Measurements from ENCODE around the gene VWDE. TPM values are rescaled to one million over a fixed set of nuclear protein-coding genes. Genes with fewer than 3 reads are reported as not detected.
"Not testable (repeated sequence)": the region's sequence is repeated elsewhere in the genome, so short reads cannot be mapped to it uniquely, and the experiment has no call there.

The VWDE gene
- total and polyA plus RNA-seq, 10 of the 15 experiments (the other 5 are each of a cell fraction or from before 2014, with no cell fraction given), result 0.74 to 2.1 (median 1.3) TPM

- TF ChIP-seq, protein P1, sequence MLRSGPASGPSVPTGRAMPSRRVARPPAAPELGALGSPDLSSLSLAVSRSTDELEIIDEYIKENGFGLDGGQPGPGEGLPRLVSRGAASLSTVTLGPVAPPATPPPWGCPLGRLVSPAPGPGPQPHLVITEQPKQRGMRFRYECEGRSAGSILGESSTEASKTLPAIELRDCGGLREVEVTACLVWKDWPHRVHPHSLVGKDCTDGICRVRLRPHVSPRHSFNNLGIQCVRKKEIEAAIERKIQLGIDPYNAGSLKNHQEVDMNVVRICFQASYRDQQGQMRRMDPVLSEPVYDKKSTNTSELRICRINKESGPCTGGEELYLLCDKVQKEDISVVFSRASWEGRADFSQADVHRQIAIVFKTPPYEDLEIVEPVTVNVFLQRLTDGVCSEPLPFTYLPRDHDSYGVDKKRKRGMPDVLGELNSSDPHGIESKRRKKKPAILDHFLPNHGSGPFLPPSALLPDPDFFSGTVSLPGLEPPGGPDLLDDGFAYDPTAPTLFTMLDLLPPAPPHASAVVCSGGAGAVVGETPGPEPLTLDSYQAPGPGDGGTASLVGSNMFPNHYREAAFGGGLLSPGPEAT (IDR thresholded peaks at IDR 0.05; ENCODE audit: low read depth), result no peak
- TF ChIP-seq TARDBP (IDR thresholded peaks at IDR 0.05; ENCODE audit: borderline replicate concordance) (no peak), FOS (IDR thresholded peaks at IDR 0.05; ENCODE audit: borderline replicate concordance, extremely low read depth, insufficient read length) (no peak)
- TF ChIP-seq, protein P2, sequence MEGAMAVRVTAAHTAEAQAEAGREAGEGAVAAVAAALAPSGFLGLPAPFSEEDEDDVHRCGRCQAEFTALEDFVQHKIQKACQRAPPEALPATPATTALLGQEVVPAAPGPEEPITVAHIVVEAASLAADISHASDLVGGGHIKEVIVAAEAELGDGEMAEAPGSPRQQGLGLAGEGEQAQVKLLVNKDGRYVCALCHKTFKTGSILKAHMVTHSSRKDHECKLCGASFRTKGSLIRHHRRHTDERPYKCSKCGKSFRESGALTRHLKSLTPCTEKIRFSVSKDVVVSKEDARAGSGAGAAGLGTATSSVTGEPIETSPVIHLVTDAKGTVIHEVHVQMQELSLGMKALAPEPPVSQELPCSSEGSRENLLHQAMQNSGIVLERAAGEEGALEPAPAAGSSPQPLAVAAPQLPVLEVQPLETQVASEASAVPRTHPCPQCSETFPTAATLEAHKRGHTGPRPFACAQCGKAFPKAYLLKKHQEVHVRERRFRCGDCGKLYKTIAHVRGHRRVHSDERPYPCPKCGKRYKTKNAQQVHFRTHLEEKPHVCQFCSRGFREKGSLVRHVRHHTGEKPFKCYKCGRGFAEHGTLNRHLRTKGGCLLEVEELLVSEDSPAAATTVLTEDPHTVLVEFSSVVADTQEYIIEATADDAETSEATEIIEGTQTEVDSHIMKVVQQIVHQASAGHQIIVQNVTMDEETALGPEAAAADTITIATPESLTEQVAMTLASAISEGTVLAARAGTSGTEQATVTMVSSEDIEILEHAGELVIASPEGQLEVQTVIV (IDR thresholded peaks at IDR 0.05; ENCODE audit: borderline replicate concordance, partially characterized antibody), result no peak
Observed at GRCh38 chr7:12398186-12398585, 5.5 kb downstream of the VWDE start (continued).

DNA sequence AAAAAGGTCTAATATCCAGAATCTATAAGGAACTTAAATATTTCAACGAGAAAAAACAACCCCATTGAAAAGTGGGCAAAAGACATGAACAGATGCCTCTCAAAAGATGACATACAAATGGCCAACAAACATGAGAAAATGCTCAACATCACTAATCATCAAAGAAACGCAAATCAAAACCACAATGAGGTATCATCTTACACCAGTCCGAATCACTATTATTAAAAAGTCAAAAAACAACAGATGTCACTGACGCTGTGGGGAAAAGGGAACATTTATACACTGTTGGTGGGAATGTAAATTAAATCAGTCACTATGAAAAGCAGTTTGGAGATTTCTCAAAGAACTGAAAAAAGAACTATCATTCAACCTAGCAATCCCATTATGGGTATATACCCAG, 6.0 kb downstream of the VWDE start:
- intact Hi-C loops (cut with micrococcal nuclease; ENCODE audit: unreplicated experiment) (no loop called here), in situ Hi-C loops (cut with MboI) (no loop called here)
- Histone ChIP-seq H3K4me3 (no peak overlapping the region), H3K36me3 (ENCODE audit: control insufficient read depth in 2 of 2, insufficient read depth in 2 of 2, low read length in 1 of 2) (no peaks in the 10 kb centered on the region), H3K9ac (ENCODE audit: control insufficient read depth, insufficient read depth, low read length) (no peak overlapping the region), H3K9me3 (replicated peaks; ENCODE audit: control insufficient read depth, insufficient read depth, low read length) (no peaks in the 10 kb centered on the region), H3K27ac (ENCODE audit: control insufficient read depth, insufficient read depth) (no peak overlapping the region), H3K4me1 (ENCODE audit: control insufficient read depth, insufficient read depth, low read length) (no peaks in the 10 kb centered on the region), H4K20me1 (ENCODE audit: control insufficient read depth, insufficient read depth) (no peaks in the 10 kb centered on the region), H3K4me2 (ENCODE audit: control insufficient read depth, insufficient read depth) (no peak overlapping the region), H2AFZ (ENCODE audit: control insufficient read depth, low read depth, low read length) (no peak overlapping the region), H3K79me2 (ENCODE audit: control insufficient read depth, insufficient read depth, low read length) (no peaks in the 10 kb centered on the region), H3K27me3 (replicated peaks in 1 of 2; ENCODE audit: control insufficient read depth in 2 of 2, insufficient read depth in 2 of 2, low read length in 1 of 2) (peaks cover 0 to 2% of the 10 kb centered on the region in 2 experiments; a peak in 1 of 4 replicates)
- CTCF ChIA-PET, result no interaction called here
- WGBS (ENCODE audit: insufficient coverage, insufficient replicate concordance, low lambda C conversion rate, missing lambda C conversion rate), result 31% methylated on average over 4 of the region's 4 CpGs
- DNase-seq (ENCODE audit: low read depth, low spot score), result no peak
- no TSS peak for BruUV-seq (replicated peaks)
- FAIRE-seq, result no peak
- TF ChIP-seq ZBTB11 (CRISPR knock-in tag; IDR thresholded peaks at IDR 0.05), result no peak
- SMC1A ChIA-PET (ENCODE audit: uncharacterized antibody, unreplicated experiment), result no interaction called here
- RAD21 ChIA-PET (ENCODE audit: unreplicated experiment), result no interaction called here
- POLR2A ChIA-PET, result no interaction called here
- ATAC-seq, result no peak

GRCh38 chr7:12396670-12397069, 7.0 kb downstream of the VWDE start:
- ATAC-seq; H3K27ac ChIP-seq (ENCODE audit: control insufficient read depth, insufficient read depth); H3K4me2 ChIP-seq (ENCODE audit: control insufficient read depth, insufficient read depth); FAIRE-seq; H3K36me3 ChIP-seq (ENCODE audit: control insufficient read depth in 2 of 2, insufficient read depth in 2 of 2, low read length in 1 of 2); POLR2A ChIA-PET; H3K4me1 ChIP-seq (ENCODE audit: control insufficient read depth, insufficient read depth, low read length); SMC1A ChIA-PET (ENCODE audit: uncharacterized antibody, unreplicated experiment); intact Hi-C loops (cut with micrococcal nuclease; ENCODE audit: unreplicated experiment); BruUV-seq (replicated peaks); DNase-seq (ENCODE audit: low read depth, low spot score); H3K4me3 ChIP-seq; RAD21 ChIA-PET (ENCODE audit: unreplicated experiment); H2AFZ ChIP-seq (ENCODE audit: control insufficient read depth, low read depth, low read length); H3K79me2 ChIP-seq (ENCODE audit: control insufficient read depth, insufficient read depth, low read length); H4K20me1 ChIP-seq (ENCODE audit: control insufficient read depth, insufficient read depth); H3K9ac ChIP-seq (ENCODE audit: control insufficient read depth, insufficient read depth, low read length); in situ Hi-C loops (cut with MboI); H3K27me3 ChIP-seq (replicated peaks in 1 of 2; ENCODE audit: control insufficient read depth in 2 of 2, insufficient read depth in 2 of 2, low read length in 1 of 2); CTCF ChIA-PET; H3K9me3 ChIP-seq (replicated peaks; ENCODE audit: control insufficient read depth, insufficient read depth, low read length): not testable (repeated sequence)
- 0% methylated on average over 1 of the region's 1 CpG for WGBS (ENCODE audit: insufficient coverage, insufficient replicate concordance, low lambda C conversion rate, missing lambda C conversion rate)

Measured in GM12878 (cell line).